ENCODE results near the gene GAREM2.

DNA sequence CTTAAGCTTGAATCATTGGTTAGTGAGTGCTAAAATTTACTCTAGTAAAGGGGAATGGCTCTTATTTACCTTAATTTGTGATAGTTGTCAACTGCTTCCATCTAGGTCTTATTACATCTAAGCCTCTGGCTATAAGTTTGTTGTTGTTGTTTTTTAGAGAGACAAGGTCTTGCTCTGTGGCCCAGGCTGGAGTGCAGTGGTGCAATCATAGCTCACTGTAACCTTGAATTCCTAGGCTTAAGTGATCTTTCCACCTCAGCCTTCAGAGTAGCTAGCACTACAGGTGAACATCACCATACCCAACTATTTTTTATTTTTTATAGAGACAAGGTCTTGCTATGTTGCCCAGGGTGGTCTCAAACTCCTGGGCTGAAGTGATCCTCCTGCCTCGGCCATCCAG, 65.0 kb downstream of the GAREM2 start:
- TF ChIP-seq SP1 (IDR thresholded peaks at IDR 0.05) (no peak), TARDBP (IDR thresholded peaks at IDR 0.05) (no peak), BHLHE40 (IDR thresholded peaks at IDR 0.05; ENCODE audit: borderline replicate concordance) (no peak), HDGF (IDR thresholded peaks at IDR 0.05; ENCODE audit: borderline replicate concordance) (no peak), LEF1 (IDR thresholded peaks at IDR 0.05; ENCODE audit: borderline replicate concordance) (no peak), NFRKB (IDR thresholded peaks at IDR 0.05) (no peak)
